H1 (cell line): Measurements from ENCODE around the gene CASZ1. TPM values are rescaled to one million over a fixed set of nuclear protein-coding genes. Genes with fewer than 3 reads are reported as not detected.

Source experiments
- CTCF ChIA-PET: fragments of 300-600 bp; sonication (Branson Sonifier 250); formaldehyde crosslinking; loops from one replicate; lab custom pipeline; 2021; ENCODE audit not compliant: partially characterized antibody; lab: Charles Lee
- POLR2A ChIA-PET: fragments of 300-600 bp; sonication (Branson Sonifier 250); formaldehyde crosslinking; loops from one replicate; lab custom pipeline; 2021; ENCODE audit warnings: inconsistent platforms; ENCODE audit not compliant: partially characterized antibody; lab: Charles Lee
- DNase-seq, 2 experiments: peaks; one replicate each; pipeline versions ENCODE4 v3.0.0 to v3.0.0-alpha.2; 2010 to 2022; ENCODE audit warnings: low spot score in 2 of 2, low read depth in 1 of 2, mixed read lengths in 1 of 2
- FAIRE-seq: peaks from 2 replicates; lab custom pipeline; 2011; peaks lifted over from hg19 to GRCh38; lab: Jason Lieb, UNC
- H2AFZ ChIP-seq: 2 replicates; pipeline ENCODE4 v1.8.1; 2012; ENCODE audit warnings: low read length, inconsistent platforms
- H2AK5ac ChIP-seq: 2 replicates; pipeline ENCODE4 v1.6.1; 2013; ENCODE audit warnings: low read depth, low read length
- H2BK120ac ChIP-seq: replicated peaks from 2 replicates; pipeline ENCODE3; 2013; ENCODE audit warnings: low read depth, low read length, inconsistent platforms
- H2BK12ac ChIP-seq: 2 replicates; pipeline ENCODE4 v1.6.1; 2013; ENCODE audit warnings: low read depth, low read length
- H2BK15ac ChIP-seq: 2 replicates; pipeline ENCODE4 v1.6.1; 2013; ENCODE audit warnings: low read length
- H2BK20ac ChIP-seq: 2 replicates; pipeline ENCODE4 v1.6.1; 2013; ENCODE audit warnings: low read length
- H2BK5ac ChIP-seq: 2 replicates; pipeline ENCODE4 v1.6.1; 2013; ENCODE audit warnings: low read depth, low read length
- H3K14ac ChIP-seq: 2 replicates; pipeline ENCODE4 v1.6.1; 2013; ENCODE audit warnings: inconsistent platforms; ENCODE audit not compliant: insufficient read length
- H3K18ac ChIP-seq: 2 replicates; pipeline ENCODE4 v1.6.1; 2013; ENCODE audit warnings: low read length; ENCODE audit errors: extremely low read depth
- H3K23ac ChIP-seq: 2 replicates; pipeline ENCODE4 v1.6.1; 2013; ENCODE audit warnings: inconsistent platforms; ENCODE audit not compliant: insufficient read length
- H3K23me2 ChIP-seq: 2 replicates; pipeline ENCODE4 v1.6.1; 2013; ENCODE audit warnings: low read depth, low read length
- H3K27ac ChIP-seq: 2 replicates; pipeline ENCODE4 v1.6.1; 2011; ENCODE audit warnings: low read depth, low read length, inconsistent platforms
- H3K27me3 ChIP-seq, 4 experiments: replicated peaks in 1 of 4; 1 replicate in 1 of 4; 2 replicates in 3 of 4; pipeline versions ENCODE4 v1.6.1 to v1.8.1; 2011 to 2013; ENCODE audit warnings: low read length in 3 of 4, mild to moderate bottlenecking in 3 of 4, inconsistent platforms in 2 of 4, mixed read lengths in 2 of 4, moderate library complexity in 1 of 4; ENCODE audit not compliant: control insufficient read depth in 3 of 4, insufficient read depth in 3 of 4; ENCODE audit errors: extremely low read depth in 1 of 4
- H3K36me3 ChIP-seq, 4 experiments: 2 replicates each; pipeline versions ENCODE4 v1.6.1 to v1.8.1; 2011 to 2013; ENCODE audit warnings: mild to moderate bottlenecking in 4 of 4, low read length in 3 of 4, moderate library complexity in 2 of 4, control low read depth in 1 of 4, inconsistent platforms in 1 of 4; ENCODE audit not compliant: insufficient read depth in 4 of 4, control insufficient read depth in 2 of 4
- H3K4ac ChIP-seq: replicated peaks from 2 replicates; pipeline ENCODE3; 2013; ENCODE audit warnings: low read length, low read depth, mixed read lengths, inconsistent platforms; ENCODE audit not compliant: insufficient read length
- H3K4me1 ChIP-seq, 4 experiments: replicated peaks in 1 of 4; 1 replicate in 1 of 4; 2 replicates in 3 of 4; pipeline versions ENCODE4 v1.6.1 to v1.8.1; 2011 to 2013; ENCODE audit warnings: low read length in 3 of 4, inconsistent platforms in 2 of 4, mixed read lengths in 1 of 4; ENCODE audit not compliant: insufficient read depth in 4 of 4, control insufficient read depth in 3 of 4
- H3K4me2 ChIP-seq, 2 experiments: 2 replicates each; pipeline versions ENCODE4 v1.6.1 to v1.8.1; 2011 to 2013; ENCODE audit warnings: low read depth in 2 of 2, low read length in 2 of 2, control low read depth in 1 of 2, inconsistent platforms in 1 of 2, mild to moderate bottlenecking in 1 of 2; ENCODE audit not compliant: insufficient read depth in 1 of 2
- H3K4me3 ChIP-seq, 4 experiments: fragments of 200-600, 300-600 bp in 1 of 4; sonication (generic), shearing (Covaris generic), sonication (Bioruptor Twin) in 1 of 4; 2 replicates each; pipeline versions ENCODE4 v1.5.1 to v1.8.1; 2011 to 2016; ENCODE audit warnings: low read length in 4 of 4, low read depth in 3 of 4, control low read depth in 2 of 4, inconsistent platforms in 2 of 4, mild to moderate bottlenecking in 2 of 4, mixed read lengths in 1 of 4, moderate library complexity in 1 of 4; ENCODE audit not compliant: insufficient read depth in 2 of 4; ENCODE audit errors: extremely low read depth in 1 of 4
- H3K56ac ChIP-seq: replicated peaks from 2 replicates; pipeline ENCODE3; 2013; ENCODE audit warnings: low read depth, mild to moderate bottlenecking, mixed read lengths, low read length, inconsistent platforms; ENCODE audit not compliant: insufficient read length
- H3K79me1 ChIP-seq: 2 replicates; pipeline ENCODE4 v1.6.1; 2013; ENCODE audit warnings: low read depth, low read length, control low read depth
- H3K79me2 ChIP-seq, 2 experiments: 2 replicates each; pipeline versions ENCODE4 v1.6.1 to v1.8.1; 2012 to 2013; ENCODE audit warnings: low read length in 2 of 2, mild to moderate bottlenecking in 2 of 2, inconsistent platforms in 1 of 2; ENCODE audit not compliant: insufficient read depth in 2 of 2, control insufficient read depth in 1 of 2
- H3K9ac ChIP-seq, 4 experiments: replicated peaks in 1 of 4; 1 replicate in 1 of 4; 2 replicates in 3 of 4; pipeline versions ENCODE4 v1.6.1 to v1.8.1; 2011 to 2013; ENCODE audit warnings: low read depth in 3 of 4, low read length in 3 of 4, control low read depth in 2 of 4, mild to moderate bottlenecking in 2 of 4, moderate library complexity in 2 of 4, inconsistent platforms in 1 of 4; ENCODE audit errors: extremely low read depth in 1 of 4
- H3K9me3 ChIP-seq, 2 experiments: 2 replicates each; pipeline versions ENCODE4 v1.6.1 to v1.8.1; 2012 to 2013; ENCODE audit warnings: mild to moderate bottlenecking in 2 of 2, moderate library complexity in 2 of 2, control low read depth in 1 of 2, inconsistent platforms in 1 of 2, low read depth in 1 of 2, low read length in 1 of 2, mixed read lengths in 1 of 2; ENCODE audit not compliant: insufficient read depth in 2 of 2
- H4K20me1 ChIP-seq, 2 experiments: replicated peaks in 1 of 2; 2 replicates each; pipeline versions ENCODE3 to v1.8.1; 2011 to 2013; ENCODE audit warnings: inconsistent platforms in 2 of 2, low read length in 2 of 2, mild to moderate bottlenecking in 1 of 2; ENCODE audit not compliant: insufficient read depth in 2 of 2, control insufficient read depth in 1 of 2
- H4K5ac ChIP-seq: 2 replicates; pipeline ENCODE4 v1.6.1; 2013; ENCODE audit warnings: low read length, low read depth, mixed read lengths, inconsistent platforms; ENCODE audit not compliant: insufficient read length
- H4K8ac ChIP-seq: 2 replicates; pipeline ENCODE4 v1.8.0; 2013; ENCODE audit warnings: mild to moderate bottlenecking, moderate library complexity, low read length, inconsistent platforms; ENCODE audit not compliant: insufficient read depth; ENCODE audit errors: extremely low read depth
- H4K91ac ChIP-seq: replicated peaks from 2 replicates; pipeline ENCODE3; 2013; ENCODE audit warnings: low read length, mixed read lengths, inconsistent platforms; ENCODE audit not compliant: insufficient read length
- WGBS, 2 experiments: shearing (Covaris generic) in 1 of 2; methylation state at CpG; one replicate each; pipeline versions ENCODE4 v1.1.6 to v1.1.7; 2013 to 2015; ENCODE audit warnings: low lambda C conversion rate in 2 of 2, mixed read lengths in 2 of 2, inconsistent platforms in 1 of 2, low coverage in 1 of 2, missing lambda C conversion rate in 1 of 2; ENCODE audit not compliant: insufficient replicate concordance in 2 of 2, insufficient coverage in 1 of 2, insufficient read length in 1 of 2; ENCODE audit errors: extremely low coverage in 1 of 2, missing lambda C conversion rate in 1 of 2; 5-methylcytosine and 5-hydroxymethylcytosine counted together
- polyA plus RNA-seq, 7 experiments: library from polyadenylated mRNA; depleted of rRNA in 3 of 7; stranded (reverse) in 5 of 7; unstranded in 2 of 7; fragments of >200 nt in 5 of 7; fragments of 200-250 nt in 2 of 7; gene quantifications; 1 replicate in 5 of 7; 2 replicates in 1 of 7; 4 replicates in 1 of 7; pipeline versions ENCODE4 v1.2.1 to v1.2.3, GENCODE V29; 2011 to 2013; ENCODE audit warnings: missing spikeins in 2 of 7, mixed read lengths in 2 of 7
- total RNA-seq: library from RNA; stranded (reverse); fragmentation: NEBNext Ultra II Directional; extraction: Animal tissue kit (Norgen Biotek cat#: 25700); gene quantifications from 2 replicates; pipeline ENCODE4 v1.2.1, GENCODE V29; 2021

The CASZ1 gene
- total and polyA plus RNA-seq, 2 of the 8 experiments (the other 6 are each of a cell fraction or from before 2014, with no cell fraction given) = 4.4 to 7.7 TPM

DNA sequence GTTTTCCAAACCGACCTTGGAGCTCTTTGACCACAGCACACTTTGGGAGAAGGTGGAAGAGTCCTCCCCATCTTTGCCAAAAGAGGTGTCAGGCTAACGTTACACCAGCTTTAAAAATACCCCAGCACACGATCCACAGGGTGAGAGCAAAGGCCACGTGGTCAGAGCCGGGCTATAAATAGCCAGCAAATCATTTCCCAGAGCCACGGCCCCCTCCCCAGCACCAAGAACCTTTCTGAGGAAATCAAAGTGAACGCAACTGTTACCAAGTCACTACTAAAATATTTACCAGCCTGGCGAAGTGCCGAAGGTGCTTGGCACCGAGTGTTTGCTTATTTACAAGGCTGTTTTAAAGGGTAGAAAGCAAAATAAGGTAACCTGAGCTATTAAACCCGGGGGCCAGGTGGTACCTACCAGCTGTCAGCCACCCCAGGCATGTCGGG, 72.4 kb downstream of the CASZ1 start:
- POLR2A ChIA-PET = interaction anchor here (0.7 kb wide), 1 partner anchor 11 kb away, joined by 3 read pairs; no protein-coding TSS in a partner anchor

More for the DNA sequence above, 72.4 kb downstream of the CASZ1 start:
- H3K79me2 ChIP-seq = no peaks in the 10 kb centered on the region
- H3K4me1 ChIP-seq = peaks cover 0 to 18% (median 12%) of the 10 kb centered on the region in 4 experiments; a peak in 6 of 7 replicates
- no peaks in the 10 kb centered on the region for H3K36me3 ChIP-seq
- H2BK12ac ChIP-seq = no peak overlapping the region
- no peak overlapping the region for H4K5ac ChIP-seq
- H2BK5ac ChIP-seq = no peak overlapping the region
- no peak overlapping the region for H2AFZ ChIP-seq
- no peaks in the 10 kb centered on the region for H3K9me3 ChIP-seq
- H3K27ac ChIP-seq = no peak overlapping the region
- peaks cover 0 to 2% of the 10 kb centered on the region in 2 experiments for H4K20me1 ChIP-seq
- H3K4me2 ChIP-seq = no peak overlapping the region
- H4K91ac ChIP-seq = no peak overlapping the region
- 83% methylated on average over 12 of the region's 12 CpGs; no CpG with 5 or more reads in 1 of the 2 experiments for WGBS, 2 experiments
- no peak overlapping the region for H3K4me3 ChIP-seq
- H2BK15ac ChIP-seq = no peak overlapping the region
- CTCF ChIA-PET = interaction anchor here (0.6 to 1.6 kb wide), 7 partner anchors 9 to 198 kb away, joined by 3 to 4 read pairs (median 3); no protein-coding TSS in a partner anchor
- H4K8ac ChIP-seq = 0 out of 2 replicates have a peak overlapping the region, but pooled peaks have one; percentile 7
- no peak overlapping the region for H2BK20ac ChIP-seq
- no peak for FAIRE-seq
- no peak overlapping the region for H3K18ac ChIP-seq
- no peak overlapping the region for H2AK5ac ChIP-seq
- H3K23me2 ChIP-seq = no peaks in the 10 kb centered on the region
- no peak overlapping the region for H3K56ac ChIP-seq
- no peak overlapping the region for H2BK120ac ChIP-seq
- H3K27me3 ChIP-seq = no peaks in the 10 kb centered on the region; a peak in 1 of 7 replicates
- no peak overlapping the region for H3K23ac ChIP-seq
- H3K9ac ChIP-seq = no peak overlapping the region
- no peaks in the 10 kb centered on the region for H3K79me1 ChIP-seq
- no peak overlapping the region for H3K4ac ChIP-seq
- no peak overlapping the region for H3K14ac ChIP-seq
- DNase-seq = no peak
